K562 treated with DMSO at 1 percent for 4 hours (cell line): ENCODE results near the gene SERPINB4. TPM values are rescaled to one million over a fixed set of nuclear protein-coding genes. Genes with fewer than 3 reads are reported as not detected.

Source experiments
- total RNA-seq: library from RNA; unstranded; fragments of 300-600 nt; gene quantifications from 2 replicates; pipeline ENCODE4 v1.2.3, GENCODE V29; 2022; ENCODE audit not compliant: insufficient read depth

The SERPINB4 gene
- not detected in 2 replicates for total RNA-seq

DNA sequence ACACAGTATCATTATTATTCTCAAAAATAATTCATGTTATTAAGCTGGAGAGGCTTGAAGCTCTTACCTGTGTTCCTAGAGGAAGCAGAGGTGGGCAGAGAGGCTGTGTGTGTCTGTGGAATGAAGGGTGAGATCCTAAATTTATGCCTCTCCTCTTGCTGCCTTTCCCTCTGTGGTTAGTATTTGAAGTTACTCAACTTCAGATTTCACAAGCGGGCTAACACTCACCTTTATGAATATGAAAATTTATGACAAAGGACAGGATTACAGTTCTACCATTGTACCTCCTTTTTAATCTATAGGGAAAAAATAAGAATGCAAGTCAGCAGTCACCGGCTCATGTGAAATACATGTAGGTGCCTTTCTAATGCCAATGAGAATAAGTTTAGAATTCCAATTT is at the start of gene SERPINB4:
SERPINB4 (minus strand) TSS at position 115 of the 400 bp plus-strand sequence. CDS start 679 bp downstream, outside the sequence.

GRCh38 chr18:63661750-63662149 is 17.7 kb upstream of the SERPINB4 start, which contains the start of gene SERPINB3:
SERPINB3 (minus strand) TSS chr18:63661893; CDS start chr18:63661216, 677 bp downstream.

Other genes with a start within 250 kb of the SERPINB4 start
- gene VPS4B, start 221.8 kb downstream of the SERPINB4 start, total RNA-seq = 7.1 and 10.4 TPM in 2 replicates
- not detected in 2 replicates for gene SERPINB5, start 167.3 kb downstream of the SERPINB4 start, total RNA-seq
- gene SERPINB12, start 101.9 kb downstream of the SERPINB4 start, total RNA-seq = not detected in 2 replicates
- not detected in 2 replicates for gene SERPINB13, start 56.9 kb downstream of the SERPINB4 start, total RNA-seq
- gene SERPINB3, start 17.6 kb upstream of the SERPINB4 start, total RNA-seq = not detected in 2 replicates
- not detected in 2 replicates for gene SERPINB11, start 58.7 kb upstream of the SERPINB4 start, total RNA-seq
- not detected in 2 replicates for gene SERPINB7, start 131.2 kb upstream of the SERPINB4 start, total RNA-seq
- not detected in 2 replicates for gene SERPINB2, start 243.4 kb upstream of the SERPINB4 start, total RNA-seq